K562 (cell line): ENCODE measurements around the gene ATP6V0E1. TPM values are rescaled to one million over a fixed set of nuclear protein-coding genes. Genes with fewer than 3 reads are reported as not detected.
A peak's percentile ranks its signal among the peaks of the same experiment; 100 is the strongest.

Experiments used
- ATAC-seq: fragments of 200-7000 bp; cut with Tn5 transposase; 3 replicates; pipeline ENCODE4 v1.9.1; 2020; ENCODE audit warnings: moderate library complexity
- BruUV-seq: library from RNA; stranded (reverse); fragments of 400-500 nt; replicated peaks from 2 replicates; lab custom pipeline; 2021; lab: Mats Ljungman, UMichigan
- CTCF ChIA-PET: fragments of 300-600 bp; formaldehyde crosslinking; extraction: SDS; loops from one replicate; lab custom pipeline; 2021; ENCODE audit warnings: low intra/inter-chr PET ratio; lab: Yijun Ruan, JAX
- POLR2A ChIA-PET: fragments of 300-600, 350-650 bp; sonication (Branson Sonifier 250); formaldehyde crosslinking; extraction: SDS; loops from one replicate; lab custom pipeline; 2021; ENCODE audit warnings: antibody characterized with exemption, inconsistent platforms; lab: Yijun Ruan, JAX
- DNase-seq, 4 experiments: peaks; one replicate each; pipeline versions ENCODE4 v3.0.0 to v3.0.0-alpha.2; 2011 to 2018; ENCODE audit warnings: low spot score in 3 of 4, mixed read lengths in 3 of 4; ENCODE audit errors: extremely low read depth in 1 of 4
- FAIRE-seq: peaks from 2 replicates; lab custom pipeline; 2011; peaks lifted over from hg19 to GRCh38; lab: Jason Lieb, UNC
- H2AFZ ChIP-seq: 2 replicates; pipeline ENCODE4 v1.6.0; 2011; ENCODE audit warnings: low read depth, low read length, control low read depth, inconsistent platforms
- H3K27ac ChIP-seq: fragments of 200-600 bp; 3 replicates; pipeline ENCODE4 v1.8.0; 2011; ENCODE audit warnings: low read depth, mild to moderate bottlenecking, control low read depth, inconsistent platforms, low read length, moderate library complexity, mixed read lengths; ENCODE audit errors: extremely low read depth
- H3K27me3 ChIP-seq, 2 experiments: fragments of 300-600 bp in 1 of 2; 2 replicates in 1 of 2; 3 replicates in 1 of 2; pipeline versions ENCODE4 v1.6.0 to v1.8.0; 2011; ENCODE audit warnings: inconsistent platforms in 2 of 2, low read length in 2 of 2, mild to moderate bottlenecking in 1 of 2, mixed read lengths in 1 of 2, moderate library complexity in 1 of 2; ENCODE audit not compliant: control insufficient read depth in 2 of 2, insufficient read depth in 2 of 2
- H3K36me3 ChIP-seq: fragments of 300-600 bp; 3 replicates; pipeline ENCODE4 v1.8.0; 2011; ENCODE audit warnings: mild to moderate bottlenecking, low read length, inconsistent platforms; ENCODE audit not compliant: control insufficient read depth, insufficient read depth
- H3K4me1 ChIP-seq, 2 experiments: fragments of 200-600 bp in 1 of 2; replicated peaks in 1 of 2; 2 replicates in 1 of 2; 3 replicates in 1 of 2; pipeline versions ENCODE4 v1.5.1 to v1.8.0; 2011; ENCODE audit warnings: inconsistent platforms in 2 of 2, low read length in 2 of 2, mild to moderate bottlenecking in 1 of 2, mixed read lengths in 1 of 2, moderate library complexity in 1 of 2; ENCODE audit not compliant: control insufficient read depth in 2 of 2, insufficient read depth in 2 of 2
- H3K4me2 ChIP-seq: 2 replicates; pipeline ENCODE4 v1.6.1; 2011; ENCODE audit warnings: low read length, control low read depth, inconsistent platforms, mixed read lengths; ENCODE audit not compliant: insufficient read depth
- H3K4me3 ChIP-seq: fragments of 200-600 bp; sonication (generic), shearing (Covaris generic); 2 replicates; pipeline ENCODE4 v1.5.1; 2016; ENCODE audit warnings: control low read depth, inconsistent platforms
- H3K79me2 ChIP-seq: fragments of 200-600 bp; 3 replicates; pipeline ENCODE4 v1.8.0; 2011; ENCODE audit warnings: low read length, inconsistent platforms; ENCODE audit not compliant: control insufficient read depth, insufficient read depth
- H3K9ac ChIP-seq, 2 experiments: 2 replicates each; pipeline versions ENCODE4 v1.6.0 to v1.6.1; 2011; ENCODE audit warnings: low read depth in 2 of 2, low read length in 2 of 2, control low read depth in 1 of 2, inconsistent platforms in 1 of 2, mild to moderate bottlenecking in 1 of 2, mixed read lengths in 1 of 2; ENCODE audit not compliant: insufficient read depth in 1 of 2
- H3K9me1 ChIP-seq: one replicate; pipeline ENCODE4 v1.6.0; 2011; ENCODE audit warnings: inconsistent platforms, mild to moderate bottlenecking, low read length, moderate library complexity; ENCODE audit not compliant: control insufficient read depth, insufficient read depth
- H3K9me3 ChIP-seq: replicated peaks from 2 replicates; pipeline ENCODE4 v1.5.1; 2011; ENCODE audit warnings: low read depth, low read length, inconsistent platforms; ENCODE audit not compliant: control insufficient read depth, insufficient read depth
- H4K20me1 ChIP-seq: replicated peaks from 2 replicates; pipeline ENCODE4 v1.6.1; 2011; ENCODE audit warnings: low read length, inconsistent platforms, mixed read lengths; ENCODE audit not compliant: control insufficient read depth, insufficient read depth
- BCOR ChIP-seq: fragments of 450-650 bp; IDR thresholded peaks from 2 replicates; pipeline ENCODE4 v1.6.1; 2016
- BDP1 ChIP-seq: IDR thresholded peaks from 3 replicates; pipeline ENCODE4 v1.6.1; 2011; ENCODE audit not compliant: insufficient read length, insufficient read depth
- E2F3 ChIP-seq: fragments of 250-450 bp; sonication (Bioruptor Pico); IDR thresholded peaks from 2 replicates; pipeline ENCODE4 v1.4.0; 2020; ENCODE audit warnings: mild to moderate bottlenecking
- FOXK2 ChIP-seq, 2 experiments: fragments of 450-650 bp; IDR thresholded peaks in 1 of 2; conservative IDR thresholded peaks in 1 of 2; 2 replicates each; pipeline ENCODE4 v1.6.1; 2016; ENCODE audit warnings: low read depth in 2 of 2, mild to moderate bottlenecking in 1 of 2
- KLF1 ChIP-seq: fragments of 450-650 bp; IDR thresholded peaks from 2 replicates; pipeline ENCODE4 v1.6.1; 2016; ENCODE audit warnings: missing genetic modification characterization, missing compliant biosample characterization
- MNT ChIP-seq, 2 experiments: fragments of 450-650 bp; conservative IDR thresholded peaks; 2 replicates each; pipeline ENCODE4 v1.6.1; 2017; ENCODE audit warnings: mild to moderate bottlenecking in 2 of 2, moderate library complexity in 2 of 2
- NFE2 ChIP-seq: IDR thresholded peaks from 2 replicates; pipeline ENCODE4 v1.6.1; 2014; ENCODE audit warnings: antibody characterized with exemption, low read depth
- NFRKB ChIP-seq: fragments of 450-650 bp; IDR thresholded peaks from 2 replicates; pipeline ENCODE4 v1.6.1; 2016; ENCODE audit warnings: low read depth
- POLR3A ChIP-seq: IDR thresholded peaks from 2 replicates; pipeline ENCODE4 v1.6.1; 2011; ENCODE audit warnings: borderline replicate concordance, mild to moderate bottlenecking, moderate library complexity; ENCODE audit not compliant: insufficient read length, insufficient read depth; ENCODE audit errors: extremely low read depth
- PTTG1 ChIP-seq: fragments of 450-650 bp; IDR thresholded peaks from 2 replicates; pipeline ENCODE4 v1.6.1; 2016; ENCODE audit warnings: low read depth, mild to moderate bottlenecking, missing genetic modification characterization, missing compliant biosample characterization
- RBBP5 ChIP-seq: fragments of 200-600 bp; sonication (generic); IDR thresholded peaks from 2 replicates; pipeline ENCODE4 v1.6.1; 2012; ENCODE audit warnings: borderline replicate concordance, mild to moderate bottlenecking, low read length, control low read depth, inconsistent platforms; ENCODE audit not compliant: insufficient read depth, poor library complexity, severe bottlenecking
- SETDB1 ChIP-seq: IDR thresholded peaks from one replicate; pipeline ENCODE4 v1.6.1; 2012; ENCODE audit warnings: low read length, control low read depth, inconsistent platforms
- SRSF9 ChIP-seq: fragments of 200-400 bp; formaldehyde crosslinking; IDR thresholded peaks from 2 replicates; pipeline ENCODE4 v1.6.1; 2017; ENCODE audit warnings: low read depth, low read length, borderline replicate concordance
- TAF7 ChIP-seq: fragments of 450-650 bp; IDR thresholded peaks from 2 replicates; pipeline ENCODE4 v1.6.1; 2016; ENCODE audit warnings: missing genetic modification characterization, missing compliant biosample characterization
- TFE3 ChIP-seq: fragments of 450-650 bp; formaldehyde crosslinking; IDR thresholded peaks from 2 replicates; pipeline ENCODE4 v1.4.0; 2020; ENCODE audit warnings: mild to moderate bottlenecking, mixed read lengths
- ZNF324 ChIP-seq: fragments of 250-450 bp; sonication (Bioruptor Pico); IDR thresholded peaks from 2 replicates; pipeline ENCODE4 v1.4.0; 2020; ENCODE audit warnings: mild to moderate bottlenecking
- WGBS: fragments of 100-300 bp; shearing (Covaris generic); methylation state at CpG from one replicate; pipeline ENCODE4 v1.1.6; 2016; ENCODE audit warnings: low coverage, mixed read lengths; ENCODE audit not compliant: insufficient coverage; ENCODE audit errors: missing lambda C conversion rate; 5-methylcytosine and 5-hydroxymethylcytosine counted together
- in situ Hi-C: fragments of 300-500 bp; cut with MboI; formaldehyde crosslinking; loops from 4 replicates; pipeline ENCODE4 v1.15.0; 2018; ENCODE audit warnings: inconsistent platforms, mixed read lengths
- intact Hi-C: fragments of 100-400 bp; cut with micrococcal nuclease; formaldehyde crosslinking; loops from 2 replicates; pipeline ENCODE4 v1.14.2; 2022
- polyA plus RNA-seq, 8 experiments: library from polyadenylated mRNA; depleted of rRNA in 4 of 8; stranded (reverse) in 5 of 8; unstranded in 3 of 8; fragments of >200 nt; fragmentation: Nextera tagmentation in 2 of 8; fragmentation: Illumina TruSeq in 1 of 8; extraction: Ambion mirVana in 2 of 8; extraction: Trizol in 1 of 8; gene quantifications; 2 replicates each; pipeline versions ENCODE4 v1.2.1 to v1.2.3, GENCODE V29; 2011 to 2014; ENCODE audit warnings: inconsistent platforms in 1 of 8, missing spikeins in 1 of 8
- total RNA-seq, 7 experiments: library from RNA; depleted of rRNA in 6 of 7; stranded (reverse); fragments of >200 nt in 6 of 7; fragmentation: Illumina TruSeq in 2 of 7; extraction: Trizol in 2 of 7; gene quantifications; 2 replicates each; pipeline versions ENCODE4 v1.2.1 to v1.2.3, GENCODE V29; 2011 to 2021; ENCODE audit warnings: low replicate concordance in 1 of 7

Gene ATP6V0E1
- total and polyA plus RNA-seq, 9 of the 15 experiments (the other 6 are each of a cell fraction or from before 2014, with no cell fraction given) = 63.8 to 395 (median 112) TPM

GRCh38 chr5:172943906-172944305 is 39.7 kb upstream of the ATP6V0E1 start:
- peaks cover 7 to 12% of the 10 kb centered on the region in 2 experiments for H3K4me1 ChIP-seq
- H3K79me2 ChIP-seq = no peaks in the 10 kb centered on the region
- H3K4me3 ChIP-seq = no peak overlapping the region
- H3K36me3 ChIP-seq = peaks cover 11% of the 10 kb centered on the region; the same call in 1 of the 3 replicates
- H3K4me2 ChIP-seq = no peak overlapping the region
- no peak overlapping the region for H2AFZ ChIP-seq
- CTCF ChIA-PET = no interaction called here
- ATAC-seq (no peak), FAIRE-seq (peak; percentile 15)
- H3K9ac ChIP-seq = 0 out of 4 replicates have a peak overlapping the region, but pooled peaks of 1 of the 2 experiments have one; percentile 2
- H3K9me3 ChIP-seq = no peaks in the 10 kb centered on the region
- H3K27me3 ChIP-seq = no peaks in the 10 kb centered on the region
- intact Hi-C loops = no loop called here
- H4K20me1 ChIP-seq = no peaks in the 10 kb centered on the region
- BruUV-seq = no TSS peak
- no peak for TF ChIP-seq KLF1 (tag)
- TF ChIP-seq MNT (conservative IDR thresholded peaks at IDR 0.05) = no peak
- TF ChIP-seq POLR3A = no peak
- TF ChIP-seq BCOR = no peak
- TF ChIP-seq E2F3 (CRISPR knock-in tag) = no peak
- no peak for TF ChIP-seq SRSF9
- no peak for TF ChIP-seq SETDB1
- TF ChIP-seq PTTG1 = no peak
- TF ChIP-seq BDP1 = no peak
- TF ChIP-seq RBBP5 = no peak
- TF ChIP-seq ZNF324 = no peak
- TF ChIP-seq NFE2 = no peak
- TF ChIP-seq FOXK2 (conservative IDR thresholded peaks at IDR 0.05 in 1 of 2, IDR thresholded peaks at IDR 0.05 in 1 of 2; ENCODE audit: low read depth in 2 of 2) = no peak
- no peak for TF ChIP-seq TAF7 (tag)
- no peak for TF ChIP-seq NFRKB
- TF ChIP-seq TFE3 (CRISPR knock-in tag) = no peak
- TF ChIP-seq, all 486 proteins: peak for 0
- POLR2A ChIA-PET = interaction anchor here (0.9 to 1.0 kb wide), 3 partner anchors 8 to 40 kb away, joined by 3 read pairs; partner anchors contain the start of gene ATP6V0E1
- H3K27ac ChIP-seq = no peak overlapping the region
- no peak for DNase-seq
- in situ Hi-C loops = loop anchor here (10.0 kb wide), 1 partner anchor 459 kb away; no protein-coding TSS in a partner anchor
- 85% methylated on average over 7 of the region's 8 CpGs for WGBS
- no peaks in the 10 kb centered on the region for H3K9me1 ChIP-seq
